Measurements from ENCODE around the gene MROH8. TPM values are rescaled to one million over a fixed set of nuclear protein-coding genes. Genes with fewer than 3 reads are reported as not detected.

Gene MROH8
- total and polyA plus RNA-seq, 2 of the 13 experiments (the other 11 are each of a cell fraction or from before 2014, with no cell fraction given) = 2.6 to 5.5 TPM

DNA sequence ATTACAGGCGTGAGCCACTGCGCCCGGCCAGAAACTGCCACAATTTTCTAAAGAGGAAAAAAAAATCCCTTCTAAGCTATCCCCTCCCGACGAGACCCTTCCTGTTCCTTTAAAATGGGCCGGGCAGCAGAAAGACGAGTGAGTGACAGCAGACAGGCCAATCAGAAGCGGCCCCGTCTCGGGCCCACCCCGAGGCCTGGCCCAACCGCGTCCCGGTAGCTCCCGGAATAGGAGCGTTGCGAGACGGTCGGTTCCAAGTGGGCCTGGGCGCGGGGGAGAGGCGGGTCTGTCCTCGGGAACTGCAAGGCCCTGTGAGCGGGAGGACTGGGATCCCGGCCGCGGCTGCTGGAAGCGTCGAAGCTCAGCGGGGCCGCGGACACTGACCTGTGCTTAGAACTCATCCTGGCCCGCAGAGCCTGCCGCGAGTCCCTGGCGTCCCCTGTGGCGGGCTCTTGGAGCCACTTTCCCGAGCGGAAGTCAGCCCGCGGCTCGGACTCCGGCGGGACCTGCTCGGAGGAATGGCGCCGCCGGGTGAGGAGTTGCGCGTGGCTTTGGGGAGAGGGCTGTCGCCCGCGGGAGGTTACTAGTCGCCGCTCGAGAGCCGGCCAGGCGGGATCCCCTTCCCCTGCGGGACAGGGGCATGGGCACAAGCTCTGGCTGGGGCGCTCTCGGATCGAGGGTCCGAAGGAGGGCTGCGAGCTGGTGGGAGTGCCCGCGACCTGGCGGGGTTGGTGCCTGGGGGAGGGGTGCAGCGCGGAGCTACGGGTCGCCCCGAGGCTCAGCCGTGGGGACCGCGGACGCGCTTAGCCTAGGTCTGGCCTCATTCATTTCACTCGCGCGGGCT lies at the start of gene MROH8, which contains the start of gene RPN2 (continued):
- TF ChIP-seq, protein P1, sequence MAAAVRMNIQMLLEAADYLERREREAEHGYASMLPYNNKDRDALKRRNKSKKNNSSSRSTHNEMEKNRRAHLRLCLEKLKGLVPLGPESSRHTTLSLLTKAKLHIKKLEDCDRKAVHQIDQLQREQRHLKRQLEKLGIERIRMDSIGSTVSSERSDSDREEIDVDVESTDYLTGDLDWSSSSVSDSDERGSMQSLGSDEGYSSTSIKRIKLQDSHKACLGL (CRISPR knock-in tag; IDR thresholded peaks at IDR 0.05) = peak; percentile 97; the same call in 1 of the 2 replicates
- TF ChIP-seq, protein P2, sequence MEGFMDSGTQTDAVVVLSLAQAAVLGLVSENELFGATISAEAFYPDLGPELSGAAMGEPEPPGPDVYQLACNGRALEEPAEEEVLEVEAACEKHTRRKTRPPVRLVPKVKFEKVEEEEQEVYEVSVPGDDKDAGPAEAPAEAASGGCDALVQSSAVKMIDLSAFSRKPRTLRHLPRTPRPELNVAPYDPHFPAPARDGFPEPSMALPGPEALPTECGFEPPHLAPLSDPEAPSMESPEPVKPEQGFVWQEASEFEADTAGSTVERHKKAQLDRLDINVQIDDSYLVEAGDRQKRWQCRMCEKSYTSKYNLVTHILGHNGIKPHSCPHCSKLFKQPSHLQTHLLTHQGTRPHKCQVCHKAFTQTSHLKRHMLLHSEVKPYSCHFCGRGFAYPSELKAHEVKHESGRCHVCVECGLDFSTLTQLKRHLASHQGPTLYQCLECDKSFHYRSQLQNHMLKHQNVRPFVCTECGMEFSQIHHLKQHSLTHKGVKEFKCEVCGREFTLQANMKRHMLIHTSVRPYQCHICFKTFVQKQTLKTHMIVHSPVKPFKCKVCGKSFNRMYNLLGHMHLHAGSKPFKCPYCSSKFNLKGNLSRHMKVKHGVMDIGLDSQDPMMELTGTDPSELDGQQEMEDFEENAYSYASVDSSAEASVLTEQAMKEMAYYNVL (CRISPR knock-in tag; IDR thresholded peaks at IDR 0.05; ENCODE audit: borderline replicate concordance) = 0 out of 2 replicates have a peak, but pooled peaks have one; percentile 45
- TF ChIP-seq BORCS8-MEF2B (CRISPR knock-in tag; IDR thresholded peaks at IDR 0.05) (peak; percentile 66), STAG1 (CRISPR knock-in tag; IDR thresholded peaks at IDR 0.05) (no peak), ZNF891 (CRISPR knock-in tag; IDR thresholded peaks at IDR 0.05) (peak; percentile 98), RBFOX2 (IDR thresholded peaks at IDR 0.05; ENCODE audit: low read depth, low read length) (peak; percentile 99), ZNF124 (CRISPR knock-in tag; IDR thresholded peaks at IDR 0.05) (peak; percentile 84; the same call in 1 of the 2 replicates), HDAC1 (CRISPR knock-in tag; IDR thresholded peaks at IDR 0.05) (peak; percentile 85; the same call in 1 of the 2 replicates), ZNF850 (CRISPR knock-in tag; conservative IDR thresholded peaks at IDR 0.05) (peak; percentile 93; the same call in 1 of the 2 replicates), ZNF33B (CRISPR knock-in tag; IDR thresholded peaks at IDR 0.05) (peak; percentile 86), ZNF333 (CRISPR knock-in tag; IDR thresholded peaks at IDR 0.05; ENCODE audit: borderline replicate concordance) (peak; percentile 93; the same call in 1 of the 2 replicates), TBP (CRISPR knock-in tag; IDR thresholded peaks at IDR 0.05) (no peak), ZNF563 (CRISPR knock-in tag; IDR thresholded peaks at IDR 0.05) (peak; percentile 66; the same call in 1 of the 2 replicates), SPEN (CRISPR knock-in tag; IDR thresholded peaks at IDR 0.05; ENCODE audit: low read depth) (peak; percentile 91), ZNF562 (CRISPR knock-in tag; IDR thresholded peaks at IDR 0.05; ENCODE audit: borderline replicate concordance) (no peak), KLF15 (CRISPR knock-in tag; IDR thresholded peaks at IDR 0.05; ENCODE audit: borderline replicate concordance) (0 out of 2 replicates have a peak, but pooled peaks have one; percentile 27), ZNF83 (CRISPR knock-in tag; IDR thresholded peaks at IDR 0.05; ENCODE audit: borderline replicate concordance) (no peak), ZNF644 (CRISPR knock-in tag; IDR thresholded peaks at IDR 0.05; ENCODE audit: low read depth) (no peak)
- TF ChIP-seq, protein P3, sequence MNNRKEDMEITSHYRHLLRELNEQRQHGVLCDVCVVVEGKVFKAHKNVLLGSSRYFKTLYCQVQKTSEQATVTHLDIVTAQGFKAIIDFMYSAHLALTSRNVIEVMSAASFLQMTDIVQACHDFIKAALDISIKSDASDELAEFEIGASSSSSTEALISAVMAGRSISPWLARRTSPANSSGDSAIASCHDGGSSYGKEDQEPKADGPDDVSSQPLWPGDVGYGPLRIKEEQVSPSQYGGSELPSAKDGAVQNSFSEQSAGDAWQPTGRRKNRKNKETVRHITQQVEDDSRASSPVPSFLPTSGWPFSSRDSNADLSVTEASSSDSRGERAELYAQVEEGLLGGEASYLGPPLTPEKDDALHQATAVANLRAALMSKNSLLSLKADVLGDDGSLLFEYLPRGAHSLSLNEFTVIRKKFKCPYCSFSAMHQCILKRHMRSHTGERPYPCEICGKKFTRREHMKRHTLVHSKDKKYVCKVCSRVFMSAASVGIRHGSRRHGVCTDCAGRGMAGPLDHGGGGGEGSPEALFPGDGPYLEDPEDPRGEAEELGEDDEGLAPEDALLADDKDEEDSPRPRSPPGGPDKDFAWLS (CRISPR knock-in tag; IDR thresholded peaks at IDR 0.05; ENCODE audit: borderline replicate concordance) = no peak
- TF ChIP-seq, protein P4, sequence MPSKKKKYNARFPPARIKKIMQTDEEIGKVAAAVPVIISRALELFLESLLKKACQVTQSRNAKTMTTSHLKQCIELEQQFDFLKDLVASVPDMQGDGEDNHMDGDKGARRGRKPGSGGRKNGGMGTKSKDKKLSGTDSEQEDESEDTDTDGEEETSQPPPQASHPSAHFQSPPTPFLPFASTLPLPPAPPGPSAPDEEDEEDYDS (CRISPR knock-in tag; IDR thresholded peaks at IDR 0.05) = peak; percentile 84
- TF ChIP-seq, protein P5, sequence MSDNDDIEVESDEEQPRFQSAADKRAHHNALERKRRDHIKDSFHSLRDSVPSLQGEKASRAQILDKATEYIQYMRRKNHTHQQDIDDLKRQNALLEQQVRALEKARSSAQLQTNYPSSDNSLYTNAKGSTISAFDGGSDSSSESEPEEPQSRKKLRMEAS (IDR thresholded peaks at IDR 0.05) = peak; percentile 89
- TF ChIP-seq, protein P6, sequence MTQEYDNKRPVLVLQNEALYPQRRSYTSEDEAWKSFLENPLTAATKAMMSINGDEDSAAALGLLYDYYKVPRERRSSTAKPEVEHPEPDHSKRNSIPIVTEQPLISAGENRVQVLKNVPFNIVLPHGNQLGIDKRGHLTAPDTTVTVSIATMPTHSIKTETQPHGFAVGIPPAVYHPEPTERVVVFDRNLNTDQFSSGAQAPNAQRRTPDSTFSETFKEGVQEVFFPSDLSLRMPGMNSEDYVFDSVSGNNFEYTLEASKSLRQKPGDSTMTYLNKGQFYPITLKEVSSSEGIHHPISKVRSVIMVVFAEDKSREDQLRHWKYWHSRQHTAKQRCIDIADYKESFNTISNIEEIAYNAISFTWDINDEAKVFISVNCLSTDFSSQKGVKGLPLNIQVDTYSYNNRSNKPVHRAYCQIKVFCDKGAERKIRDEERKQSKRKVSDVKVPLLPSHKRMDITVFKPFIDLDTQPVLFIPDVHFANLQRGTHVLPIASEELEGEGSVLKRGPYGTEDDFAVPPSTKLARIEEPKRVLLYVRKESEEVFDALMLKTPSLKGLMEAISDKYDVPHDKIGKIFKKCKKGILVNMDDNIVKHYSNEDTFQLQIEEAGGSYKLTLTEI (CRISPR knock-in tag; conservative IDR thresholded peaks at IDR 0.05) = no peak

All from HepG2 (cell line).